T-helper 9 cell (primary cell): ENCODE measurements around the gene ASB12.
A peak's percentile ranks its signal among the peaks of the same experiment; 100 is the strongest.
"Not testable (repeated sequence)": the region's sequence is repeated elsewhere in the genome, so short reads cannot be mapped to it uniquely, and the experiment has no call there.

Experiments
- DNase-seq: peaks from one replicate; pipeline ENCODE4 v3.0.0-alpha.2; 2020
- total RNA-seq, 2 donors: gene quantifications; one replicate each; lab custom pipeline; 2026; lab: John Stamatoyannopoulos, UW

ASB12 gene, protein sequence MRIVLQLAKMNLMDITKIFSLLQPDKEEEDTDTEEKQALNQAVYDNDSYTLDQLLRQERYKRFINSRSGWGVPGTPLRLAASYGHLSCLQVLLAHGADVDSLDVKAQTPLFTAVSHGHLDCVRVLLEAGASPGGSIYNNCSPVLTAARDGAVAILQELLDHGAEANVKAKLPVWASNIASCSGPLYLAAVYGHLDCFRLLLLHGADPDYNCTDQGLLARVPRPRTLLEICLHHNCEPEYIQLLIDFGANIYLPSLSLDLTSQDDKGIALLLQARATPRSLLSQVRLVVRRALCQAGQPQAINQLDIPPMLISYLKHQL
- total RNA-seq, result 0 to 0.24 reads per million in 2 donors

DNA sequence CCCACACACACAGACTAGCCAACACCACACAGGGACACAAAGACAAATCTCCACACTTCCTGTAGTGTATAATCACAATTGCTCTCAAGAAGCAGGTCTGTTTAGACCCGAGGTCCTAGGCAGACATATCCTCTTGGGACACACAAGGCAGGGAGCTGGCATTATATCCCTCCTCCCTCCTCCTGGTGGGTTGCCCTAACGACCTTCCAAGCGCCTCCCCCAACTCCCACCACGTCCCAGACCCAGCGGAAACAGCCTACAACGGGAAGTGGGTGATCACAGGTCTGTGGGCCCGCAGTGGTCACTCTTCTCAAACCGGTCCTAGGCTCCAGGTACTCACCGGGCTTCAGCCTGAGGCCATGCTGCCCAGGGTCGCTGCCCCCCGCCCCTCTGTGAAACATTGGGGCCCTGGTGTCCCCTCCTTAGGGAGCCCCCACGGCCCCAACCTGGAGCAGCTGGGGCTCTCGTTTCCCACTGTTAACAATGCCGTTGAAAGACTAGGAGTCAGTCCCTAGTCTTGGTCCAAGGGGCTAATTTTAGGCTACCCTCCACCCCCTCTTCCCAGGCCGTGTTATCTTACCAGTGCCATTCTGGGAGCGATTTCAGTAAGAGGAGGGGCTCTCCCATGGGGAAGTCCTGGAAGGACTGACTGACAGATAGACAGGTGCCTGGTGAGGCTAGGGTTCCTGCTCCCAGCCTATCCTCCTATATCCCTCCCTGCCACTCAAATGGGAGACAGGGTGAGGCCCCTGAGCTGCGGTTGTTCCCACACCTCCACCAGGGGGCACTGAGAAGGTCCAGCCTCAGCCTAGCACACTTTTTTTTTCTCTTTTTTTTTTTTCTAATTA lies at the start of gene ASB12:
TSS of gene ASB12 (minus strand) at position 485 of the 848 bp plus-strand sequence. CDS start 4,957 bp downstream, outside the sequence.
- no peak for DNase-seq

DNA sequence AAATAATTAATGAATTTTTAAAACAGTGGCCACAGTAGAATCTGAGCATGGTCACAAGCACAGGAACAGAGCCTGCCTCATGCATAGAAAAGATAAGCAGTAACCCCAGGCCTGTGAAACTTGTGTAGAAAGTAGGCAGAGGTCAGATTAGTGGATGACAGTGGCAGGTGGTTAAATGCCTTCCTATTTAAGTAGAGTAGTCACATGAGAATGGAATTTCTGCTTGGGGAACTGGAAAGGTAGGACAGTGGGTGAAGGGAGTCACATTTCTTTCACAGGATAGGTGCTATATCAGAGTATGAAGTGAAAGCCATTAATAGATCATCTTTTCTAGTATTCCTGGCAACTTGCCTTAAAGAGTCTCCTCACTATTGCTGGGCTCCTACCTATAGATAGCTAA lies 34.9 kb upstream of the ASB12 start:
- DNase-seq, result no peak

DNA sequence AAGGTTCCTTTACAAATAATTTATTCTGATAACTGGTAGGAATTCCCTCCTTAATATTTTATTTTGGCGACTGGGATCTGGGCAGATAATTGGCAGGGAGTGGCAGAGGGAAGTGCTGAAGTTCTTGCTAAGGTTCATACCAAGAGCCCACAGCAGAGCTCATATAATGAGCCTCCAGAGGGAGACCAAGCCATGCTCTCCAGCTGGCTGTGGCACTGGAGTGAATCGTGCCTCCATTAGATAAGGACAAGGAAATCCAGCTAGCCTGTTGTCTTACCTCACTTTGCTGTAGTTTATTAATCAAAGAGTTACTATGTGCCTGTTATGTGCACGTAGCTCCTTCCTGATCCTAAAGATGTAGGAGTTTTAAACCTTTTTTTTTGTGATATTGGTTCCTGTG lies 1.3 kb downstream of the ASB12 start:
- no peak for DNase-seq

DNA sequence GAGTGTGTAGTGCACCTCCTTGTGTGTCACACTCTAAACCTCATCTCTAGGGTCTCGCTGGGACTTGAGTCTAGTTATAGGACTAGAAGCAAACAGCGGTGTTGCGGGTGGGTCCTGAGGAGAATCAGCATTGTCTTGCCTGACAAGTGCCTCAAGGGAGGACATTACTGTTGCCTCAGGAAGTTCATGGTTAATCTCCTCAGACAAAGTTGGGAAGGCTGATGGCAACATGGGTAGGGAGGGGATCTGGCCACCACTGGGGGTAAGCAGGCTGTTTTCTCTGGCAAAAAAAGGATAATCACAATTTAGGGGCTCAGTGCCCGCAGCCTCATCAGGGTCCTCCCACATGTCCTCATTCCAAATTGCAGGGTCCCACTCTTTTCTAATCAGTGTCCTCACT lies 12.4 kb downstream of the ASB12 start:
- DNase-seq, result no peak

DNA sequence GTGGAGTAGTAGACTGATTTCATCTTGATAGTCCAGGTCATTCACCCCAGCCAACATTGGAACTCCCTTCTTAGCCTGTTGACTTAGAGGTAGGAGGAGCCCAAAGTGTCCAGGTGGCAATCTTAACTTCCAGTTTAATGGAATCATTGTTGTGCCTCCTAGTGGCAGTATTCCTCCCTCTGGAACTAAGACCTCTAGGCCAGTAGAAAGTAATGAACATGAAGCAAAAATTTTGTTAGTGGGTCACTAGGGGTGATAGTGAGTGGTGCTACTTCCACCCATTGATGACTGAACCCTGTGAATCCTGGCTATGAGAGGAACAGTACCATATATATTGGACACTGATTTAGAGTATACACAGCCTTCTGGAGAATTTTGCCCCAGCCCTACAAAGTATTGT lies 16.4 kb downstream of the ASB12 start:
- not testable (repeated sequence) for DNase-seq

GRCh38 chrX:64206556-64207162 lies 23.7 kb downstream of the ASB12 start:
- DNase-seq, result no peak

DNA sequence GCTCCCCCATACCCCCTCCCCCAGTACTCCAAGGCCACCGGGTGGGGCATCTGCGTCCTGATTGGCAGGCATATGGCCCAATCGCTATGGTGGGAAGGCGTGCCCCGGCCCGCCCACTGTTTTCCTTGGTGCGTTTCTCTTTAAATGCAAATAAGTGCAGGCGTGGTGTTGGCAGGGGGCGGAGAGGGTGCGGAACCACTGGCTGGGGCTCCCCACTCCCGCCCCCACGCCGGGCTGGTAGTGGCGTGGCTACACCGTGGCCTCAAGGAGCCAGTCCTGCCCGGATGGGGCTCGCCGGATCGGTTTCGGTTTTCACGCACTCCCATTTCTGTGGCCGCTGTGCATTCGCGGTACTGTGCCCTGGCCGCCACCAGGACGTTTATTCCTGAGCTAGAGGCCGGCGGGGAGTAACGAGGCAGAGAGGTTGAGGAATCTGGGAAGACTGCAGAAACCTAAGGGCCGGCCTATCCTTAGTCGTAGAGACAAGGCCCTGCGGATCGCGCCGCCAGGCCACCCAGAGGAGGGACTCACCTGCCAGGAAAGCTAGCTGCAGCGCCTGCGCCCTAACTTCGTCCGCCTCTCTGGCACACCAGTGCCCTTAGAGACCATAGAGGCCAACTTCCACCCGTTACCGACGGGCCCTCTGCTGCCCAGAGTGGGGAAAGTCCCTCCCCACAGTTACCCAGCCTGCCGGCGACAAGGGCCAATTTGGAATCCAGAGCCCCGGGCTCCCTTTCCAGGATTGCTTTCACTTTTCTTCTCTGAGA lies 24.5 kb downstream of the ASB12 start:
- DNase-seq, result peak; percentile 74

DNA sequence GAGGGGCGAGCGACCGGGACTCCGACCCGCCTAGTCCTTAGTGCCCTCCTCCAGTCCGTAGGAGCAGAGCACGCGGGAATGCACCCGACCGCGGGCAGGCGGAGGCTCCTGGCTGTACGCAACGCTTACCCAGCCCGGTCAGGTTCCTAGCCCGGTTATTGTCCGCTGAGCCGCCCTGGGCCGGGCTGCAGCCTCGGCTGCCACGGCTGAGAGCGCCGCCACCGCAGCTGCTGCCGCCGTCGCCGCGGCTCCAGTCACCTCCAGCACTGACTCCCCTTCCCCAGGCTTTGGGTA lies 25.0 kb downstream of the ASB12 start, which contains the start of gene AMER1:
TSS of gene AMER1 (minus strand) at position 268 of the 294 bp plus-strand sequence. CDS start 12,422 bp downstream, outside the sequence.
- DNase-seq, result no peak

DNA sequence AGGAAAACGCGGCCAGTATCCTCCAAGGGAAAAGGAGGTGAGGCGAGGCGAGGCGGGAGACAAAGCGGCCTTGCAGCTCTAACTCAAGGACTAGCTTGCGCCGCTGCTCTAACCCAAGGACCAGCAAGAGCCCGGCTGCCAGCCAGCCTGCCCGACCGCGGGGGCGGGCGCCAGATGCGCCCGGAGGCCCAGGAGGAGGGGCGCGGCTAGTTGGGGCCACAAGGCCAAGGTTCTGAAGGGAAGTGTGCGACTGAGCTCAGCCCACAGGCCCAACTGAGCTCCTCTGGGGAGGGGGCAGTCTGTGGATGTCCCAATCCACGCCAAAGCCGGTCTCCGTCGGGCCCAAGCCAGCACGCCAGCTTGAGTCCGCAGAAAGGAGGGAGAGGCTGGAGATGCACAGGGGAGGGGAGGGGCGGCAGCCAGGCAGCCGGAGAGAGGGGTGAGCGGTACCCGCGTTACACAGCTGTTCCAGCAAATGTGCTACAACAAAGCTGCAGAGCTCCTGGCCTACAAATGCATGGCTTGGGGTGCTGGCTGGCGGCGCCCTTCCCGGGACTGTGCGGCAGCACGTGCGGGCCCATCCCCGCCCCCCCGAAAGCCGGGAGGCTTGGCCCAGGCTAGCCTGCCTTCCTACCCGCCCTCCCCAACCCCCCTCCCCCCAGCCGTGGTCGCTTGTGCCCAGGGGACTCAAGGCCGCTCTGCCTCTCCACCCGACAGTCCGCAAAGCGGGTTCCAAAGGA lies 25.5 kb downstream of the ASB12 start:
- peak; percentile 3 for DNase-seq

DNA sequence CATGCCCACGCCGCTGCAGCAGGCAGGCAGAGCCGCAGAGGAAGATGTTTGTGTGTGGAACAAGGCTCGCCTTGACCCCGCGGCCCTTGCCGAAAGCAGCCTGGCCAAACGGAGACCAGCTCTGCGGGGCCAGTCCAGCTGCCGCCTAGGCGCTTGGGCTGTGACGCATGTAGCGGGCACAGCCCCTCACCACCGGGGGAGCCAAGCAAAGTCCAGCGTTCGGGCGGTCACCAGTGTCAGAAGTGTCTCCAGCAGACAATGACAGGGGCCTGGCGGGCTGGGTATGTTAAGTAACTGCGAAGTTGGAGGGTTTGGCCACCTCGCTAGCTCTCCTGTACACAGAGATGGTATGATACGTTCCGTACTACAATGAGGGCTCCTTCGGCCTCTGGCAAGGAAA lies 26.2 kb downstream of the ASB12 start:
- no peak for DNase-seq

GRCh38 chrX:64202808-64203325 lies 27.5 kb downstream of the ASB12 start:
- no peak for DNase-seq

- DNase-seq, result no peak
These were observed 32.4 kb downstream of the ASB12 start for GRCh38 chrX:64198036-64198435.

GRCh38 chrX:64196606-64197005 lies 33.8 kb downstream of the ASB12 start:
- DNase-seq, result no peak

DNA sequence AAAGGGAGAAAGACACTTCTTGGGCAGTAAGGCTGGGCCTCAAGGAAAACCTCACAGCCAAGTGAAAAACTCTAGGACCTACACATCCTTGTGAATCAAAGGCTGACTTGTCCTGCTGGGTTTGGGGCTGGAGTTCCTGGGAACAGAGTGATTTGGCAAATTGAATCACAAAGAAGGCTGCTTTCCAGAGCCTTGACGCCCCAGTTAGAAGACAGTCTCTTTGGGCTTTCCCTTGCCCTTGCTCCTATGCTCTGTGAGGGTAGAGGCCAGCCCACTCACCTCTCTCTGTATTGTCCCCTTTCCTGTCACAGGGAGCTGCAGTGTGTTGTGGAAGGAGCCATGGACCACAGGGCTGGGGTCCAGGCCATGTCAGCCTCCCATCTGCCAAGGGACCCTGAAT lies 34.5 kb downstream of the ASB12 start:
- DNase-seq, result no peak

- DNase-seq, result no peak
These were observed 37.7 kb downstream of the ASB12 start for GRCh38 chrX:64192673-64193072.

DNA sequence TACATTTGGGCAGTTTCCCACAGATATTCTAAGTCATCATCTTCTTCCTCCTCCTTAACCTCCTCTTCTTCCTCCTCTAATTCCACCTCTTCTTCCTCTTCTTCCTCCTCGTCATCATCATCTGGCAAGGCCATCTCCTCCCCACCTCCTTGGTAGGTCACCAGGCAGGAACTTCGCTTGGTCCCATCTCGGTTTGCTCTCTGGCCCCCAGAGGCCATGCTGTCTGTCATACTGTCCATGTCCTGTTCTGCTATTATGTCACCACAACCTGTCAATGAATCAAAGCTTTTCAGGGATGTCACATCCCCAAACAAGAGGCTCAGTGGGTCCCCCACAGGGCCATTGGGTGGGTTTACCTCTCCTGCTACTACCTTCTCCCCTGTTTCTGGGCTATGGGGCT lies 38.4 kb downstream of the ASB12 start:
- no peak for DNase-seq

GRCh38 chrX:64191281-64192010 lies 39.0 kb downstream of the ASB12 start:
- no peak for DNase-seq

DNA sequence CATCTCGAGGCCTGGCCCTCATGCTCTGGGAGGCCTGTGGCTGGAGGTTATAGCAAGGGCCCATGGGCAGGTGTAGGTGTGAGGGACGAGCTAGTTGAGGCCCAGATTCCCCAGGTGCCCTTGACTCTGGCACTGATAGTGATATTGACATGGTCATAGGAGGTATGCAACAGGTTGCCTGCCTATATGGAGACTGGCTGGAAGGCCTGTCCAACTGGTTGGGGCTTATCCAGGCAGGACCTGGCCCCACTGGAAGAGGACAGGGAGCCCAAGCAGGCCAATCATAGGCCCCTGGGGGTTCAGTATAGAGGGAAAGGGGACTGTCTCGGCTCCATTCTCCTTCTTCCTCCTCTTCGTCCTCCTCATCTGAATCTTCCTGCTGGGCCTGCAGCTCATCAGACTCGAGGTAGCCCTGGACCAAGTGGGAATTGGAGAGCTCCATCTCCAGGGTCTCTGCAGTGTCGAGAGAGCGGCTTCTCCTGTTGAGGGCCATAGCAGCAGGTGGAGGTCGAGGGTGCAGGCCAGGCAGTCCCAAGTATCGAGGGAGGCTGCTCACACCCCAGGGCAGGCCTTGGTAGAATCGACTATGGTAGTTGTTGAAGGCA lies 40.2 kb downstream of the ASB12 start:
- no peak for DNase-seq

GRCh38 chrX:64188901-64189300 lies 41.5 kb downstream of the ASB12 start:
- no peak for DNase-seq

- no peak for DNase-seq
These were observed 42.7 kb downstream of the ASB12 start for GRCh38 chrX:64187762-64188150.
